Endodermal cell (in vitro differentiated cells): ENCODE results near the gene CSRP3. TPM values are rescaled to one million over a fixed set of nuclear protein-coding genes. Genes with fewer than 3 reads are reported as not detected.

Experiments used
- DNase-seq: peaks from one replicate; pipeline ENCODE4 v3.0.0-alpha.2; 2017
- H3K27ac ChIP-seq: 2 replicates; pipeline ENCODE4 v1.5.1; 2013; ENCODE audit warnings: mild to moderate bottlenecking, low read depth, low read length, moderate library complexity
- H3K27me3 ChIP-seq: 2 replicates; pipeline ENCODE4 v1.6.1; 2013; ENCODE audit warnings: mild to moderate bottlenecking, low read length, moderate library complexity; ENCODE audit not compliant: insufficient read depth, control insufficient read depth, poor library complexity, severe bottlenecking
- H3K36me3 ChIP-seq: 2 replicates; pipeline ENCODE4 v1.7.0; 2013; ENCODE audit warnings: mild to moderate bottlenecking, low read length, moderate library complexity; ENCODE audit not compliant: control insufficient read depth, insufficient read depth
- H3K4me1 ChIP-seq: one replicate; pipeline ENCODE4 v1.7.0; 2013; ENCODE audit warnings: low read length; ENCODE audit not compliant: control insufficient read depth, insufficient read depth
- H3K4me3 ChIP-seq: 2 replicates; pipeline ENCODE4 v1.5.1; 2013; ENCODE audit warnings: mild to moderate bottlenecking, low read length, moderate library complexity
- H3K9ac ChIP-seq: 2 replicates; pipeline ENCODE4 v1.6.1; 2013; ENCODE audit warnings: mild to moderate bottlenecking, low read length, moderate library complexity; ENCODE audit not compliant: poor library complexity, severe bottlenecking; ENCODE audit errors: extremely low read depth
- H3K9me3 ChIP-seq: 2 replicates; pipeline ENCODE4 v1.6.1; 2013; ENCODE audit warnings: mild to moderate bottlenecking, low read length, moderate library complexity; ENCODE audit not compliant: control insufficient read depth
- H3K27ac Mint-ChIP-seq: 2 replicates; pipeline ENCODE4 v1.8.0; 2020; ENCODE audit warnings: mixed read lengths
- H3K27me3 Mint-ChIP-seq: 2 replicates; pipeline ENCODE4 v1.8.0; 2021; ENCODE audit warnings: mild to moderate bottlenecking, mixed read lengths; ENCODE audit not compliant: insufficient read depth
- H3K36me3 Mint-ChIP-seq: 2 replicates; pipeline ENCODE4 v1.8.0; 2020; ENCODE audit warnings: low read depth, mixed read lengths
- H3K4me1 Mint-ChIP-seq: 2 replicates; pipeline ENCODE4 v1.8.0; 2020; ENCODE audit warnings: mixed read lengths
- H3K4me3 Mint-ChIP-seq: 2 replicates; pipeline ENCODE4 v1.8.0; 2020; ENCODE audit warnings: mild to moderate bottlenecking, moderate library complexity, mixed read lengths
- H3K9me3 Mint-ChIP-seq: 2 replicates; pipeline ENCODE4 v1.8.0; 2020; ENCODE audit warnings: mild to moderate bottlenecking, mixed read lengths
- CTCF ChIP-seq: fragments of 200-600 bp; sonication (generic); conservative IDR thresholded peaks from 2 replicates; pipeline ENCODE4 v1.5.0; 2021; ENCODE audit warnings: antibody characterized with exemption, mild to moderate bottlenecking
- WGBS, 2 experiments: methylation state at CpG; one replicate each; pipeline versions ENCODE4 v1.1.5 to v1.1.7; 2013; ENCODE audit warnings: missing lambda C conversion rate in 2 of 2, mixed read lengths in 1 of 2; ENCODE audit not compliant: insufficient coverage in 1 of 2, insufficient read length in 1 of 2; 5-methylcytosine and 5-hydroxymethylcytosine counted together
- total RNA-seq, 2 donors: library from RNA; stranded (reverse); fragmentation: NEBNext Ultra II Directional in 1 of 2; extraction: Animal tissue kit (Norgen Biotek cat#: 25700) in 1 of 2; gene quantifications; 2 replicates in 1 of 2; 3 replicates in 1 of 2; pipeline ENCODE4 v1.2.1, GENCODE V29; 2021

Gene CSRP3
- total RNA-seq, 2 donors from 2014 or later, result not detected

- H3K27ac Mint-ChIP-seq, result no peak overlapping the region
- H3K4me3 ChIP-seq, result no peak overlapping the region
Measured at GRCh38 chr11:19161651-19162050, 40.1 kb downstream of the CSRP3 start.

GRCh38 chr11:19160847-19161246, 40.9 kb downstream of the CSRP3 start:
- peaks cover 37% of the 10 kb centered on the region for H3K36me3 ChIP-seq
- H3K9me3 ChIP-seq, result no peaks in the 10 kb centered on the region
- peaks cover 18% of the 10 kb centered on the region for H3K36me3 Mint-ChIP-seq
- no peak overlapping the region for H3K9ac ChIP-seq
- WGBS, 2 experiments, result 89 to 100% methylated on average over 6 of the region's 6 CpGs
- H3K4me1 Mint-ChIP-seq, result no peaks in the 10 kb centered on the region
- H3K4me3 Mint-ChIP-seq, result no peak overlapping the region
- no peaks in the 10 kb centered on the region for H3K27me3 ChIP-seq
- no peaks in the 10 kb centered on the region for H3K27me3 Mint-ChIP-seq
- H3K27ac ChIP-seq, result no peak overlapping the region
- no peaks in the 10 kb centered on the region for H3K9me3 Mint-ChIP-seq
- no peak for DNase-seq
- H3K4me3 ChIP-seq, result no peak overlapping the region
- no peaks in the 10 kb centered on the region for H3K4me1 ChIP-seq
- no peak overlapping the region for H3K27ac Mint-ChIP-seq
- no peak for TF ChIP-seq CTCF

More at GRCh38 chr11:19161651-19162050, 40.1 kb downstream of the CSRP3 start:
- WGBS, 2 experiments, result 97 to 100% methylated on average over 2 of the region's 2 CpGs
- no peak for TF ChIP-seq CTCF
- H3K9me3 Mint-ChIP-seq, result no peaks in the 10 kb centered on the region
- no peak overlapping the region for H3K4me3 Mint-ChIP-seq
- no peak for DNase-seq
- no peaks in the 10 kb centered on the region for H3K9me3 ChIP-seq
- no peak overlapping the region for H3K9ac ChIP-seq
- H3K27me3 Mint-ChIP-seq, result no peaks in the 10 kb centered on the region
- peaks cover 22% of the 10 kb centered on the region for H3K36me3 Mint-ChIP-seq
- no peak overlapping the region for H3K27ac ChIP-seq
- peaks cover 42% of the 10 kb centered on the region for H3K36me3 ChIP-seq
- no peaks in the 10 kb centered on the region for H3K4me1 ChIP-seq
- no peaks in the 10 kb centered on the region for H3K27me3 ChIP-seq
- no peaks in the 10 kb centered on the region for H3K4me1 Mint-ChIP-seq

GRCh38 chr11:19156892-19157291, 44.9 kb downstream of the CSRP3 start:
- Histone ChIP-seq H3K27ac (no peak overlapping the region), H3K4me1 (no peaks in the 10 kb centered on the region), H3K36me3 (peaks cover 54% of the 10 kb centered on the region), H3K9ac (no peak overlapping the region), H3K9me3 (no peaks in the 10 kb centered on the region), H3K27me3 (no peaks in the 10 kb centered on the region), H3K4me3 (no peak overlapping the region)
- WGBS, 2 experiments, result 61 to 83% methylated on average over 1 to 3 of the region's 3 CpGs
- Mint-ChIP-seq H3K9me3 (no peaks in the 10 kb centered on the region), H3K4me1 (no peaks in the 10 kb centered on the region), H3K27me3 (no peaks in the 10 kb centered on the region), H3K27ac (no peak overlapping the region), H3K4me3 (no peak overlapping the region), H3K36me3 (peaks cover 25% of the 10 kb centered on the region)
- TF ChIP-seq CTCF, result no peak
- DNase-seq, result no peak
